Activated naive CD8-positive, alpha-beta T cell treated with anti-CD3 and anti-CD28 coated beads, Interleukin-2, amount 10 ng/mL, durations not matched to agents 7 days and 5 days (primary cell): ENCODE measurements around the gene VSX2. TPM values are rescaled to one million over a fixed set of nuclear protein-coding genes. Genes with fewer than 3 reads are reported as not detected.
A peak's percentile ranks its signal among the peaks of the same experiment; 100 is the strongest.

Source experiments
- ATAC-seq: fragments of 150-1000 bp; cut with Tn5 transposase; one replicate; pipeline ENCODE4 v1.10.0; 2021; ENCODE audit warnings: low read depth, moderate library complexity
- POLR2A ChIA-PET: fragments of 350-600 bp; sonication (Branson Sonifier 250); formaldehyde crosslinking; loops from one replicate; lab custom pipeline; 2021; ENCODE audit warnings: antibody characterized with exemption; lab: Charles Lee
- DNase-seq: peaks from one replicate; pipeline ENCODE4 v3.0.0; 2021
- H3K27ac Mint-ChIP-seq: one replicate; pipeline ENCODE4 v1.8.0; 2022; ENCODE audit warnings: mild to moderate bottlenecking, mixed read lengths
- H3K27me3 Mint-ChIP-seq: one replicate; pipeline ENCODE4 v1.8.0; 2022; ENCODE audit warnings: mild to moderate bottlenecking, moderate library complexity, mixed read lengths
- H3K36me3 Mint-ChIP-seq: one replicate; pipeline ENCODE4 v1.8.0; 2021; ENCODE audit warnings: mild to moderate bottlenecking, mixed read lengths
- H3K4me1 Mint-ChIP-seq: one replicate; pipeline ENCODE4 v1.8.0; 2021; ENCODE audit warnings: mixed read lengths
- H3K4me3 Mint-ChIP-seq: one replicate; pipeline ENCODE4 v1.8.0; 2022; ENCODE audit warnings: mild to moderate bottlenecking, moderate library complexity, mixed read lengths
- H3K9me3 Mint-ChIP-seq: one replicate; pipeline ENCODE4 v1.8.0; 2021; ENCODE audit warnings: mixed read lengths
- total RNA-seq, 2 experiments: library from RNA; stranded (reverse); gene quantifications; one replicate each; pipeline ENCODE4 v1.2.3, GENCODE V29; 2021

The VSX2 gene
- total RNA-seq, 2 experiments from 2014 or later = not detected

- DNase-seq = peak; percentile 49
- H3K9me3 Mint-ChIP-seq = no peaks in the 10 kb centered on the region
- H3K4me1 Mint-ChIP-seq = peaks cover 5% of the 10 kb centered on the region
- H3K36me3 Mint-ChIP-seq = no peaks in the 10 kb centered on the region
- POLR2A ChIA-PET = interaction anchor here (1.0 kb wide), 1 partner anchor 62 kb away, joined by 3 read pairs; the partner anchor contains the start of gene ABCD4
- peak; percentile 23 for ATAC-seq
- H3K27ac Mint-ChIP-seq = no peak overlapping the region
- peak overlapping the region; percentile 43 for H3K4me3 Mint-ChIP-seq
- peaks cover 67% of the 10 kb centered on the region for H3K27me3 Mint-ChIP-seq
Measured at GRCh38 chr14:74240794-74241651, 1.8 kb downstream of the VSX2 start.

- Mint-ChIP-seq H3K36me3 (no peaks in the 10 kb centered on the region), H3K4me3 (peak overlapping the region; percentile 43), H3K4me1 (peaks cover 5% of the 10 kb centered on the region), H3K27ac (no peak overlapping the region), H3K9me3 (no peaks in the 10 kb centered on the region), H3K27me3 (peaks cover 65% of the 10 kb centered on the region)
- DNase-seq (no peak), ATAC-seq (no peak)
- POLR2A ChIA-PET = no interaction called here
Measured at GRCh38 chr14:74241652-74242017, 2.4 kb downstream of the VSX2 start.

- POLR2A ChIA-PET = no interaction called here
- Mint-ChIP-seq H3K36me3 (no peaks in the 10 kb centered on the region), H3K27me3 (peaks cover 67% of the 10 kb centered on the region), H3K27ac (no peak overlapping the region), H3K9me3 (no peaks in the 10 kb centered on the region), H3K4me3 (no peak overlapping the region), H3K4me1 (peaks cover 5% of the 10 kb centered on the region)
- ATAC-seq (no peak), DNase-seq (no peak)
Measured at GRCh38 chr14:74242021-74242779, 3.0 kb downstream of the VSX2 start.

GRCh38 chr14:74242780-74243042 is 3.5 kb downstream of the VSX2 start:
- Mint-ChIP-seq H3K4me1 (peaks cover 5% of the 10 kb centered on the region), H3K27ac (no peak overlapping the region), H3K9me3 (no peaks in the 10 kb centered on the region), H3K4me3 (no peak overlapping the region), H3K27me3 (peaks cover 72% of the 10 kb centered on the region), H3K36me3 (no peaks in the 10 kb centered on the region)
- DNase-seq (no peak), ATAC-seq (no peak)
- POLR2A ChIA-PET = no interaction called here

- no peaks in the 10 kb centered on the region for H3K9me3 Mint-ChIP-seq
- no peaks in the 10 kb centered on the region for H3K36me3 Mint-ChIP-seq
- H3K27me3 Mint-ChIP-seq = peaks cover 70% of the 10 kb centered on the region
- H3K4me3 Mint-ChIP-seq = no peak overlapping the region
- DNase-seq (no peak), ATAC-seq (no peak)
- POLR2A ChIA-PET = no interaction called here
- H3K4me1 Mint-ChIP-seq = peaks cover 5% of the 10 kb centered on the region
- H3K27ac Mint-ChIP-seq = no peak overlapping the region
Measured at GRCh38 chr14:74243051-74243450, 3.8 kb downstream of the VSX2 start.

GRCh38 chr14:74244115-74244514 is 4.9 kb downstream of the VSX2 start:
- POLR2A ChIA-PET = no interaction called here
- Mint-ChIP-seq H3K27ac (no peak overlapping the region), H3K4me3 (no peak overlapping the region)

GRCh38 chr14:74245292-74245691 is 6.0 kb downstream of the VSX2 start:
- Mint-ChIP-seq H3K27me3 (peaks cover 64% of the 10 kb centered on the region), H3K4me1 (peaks cover 5% of the 10 kb centered on the region), H3K27ac (no peak overlapping the region), H3K36me3 (no peaks in the 10 kb centered on the region), H3K9me3 (no peaks in the 10 kb centered on the region), H3K4me3 (no peak overlapping the region)
- ATAC-seq (no peak), DNase-seq (no peak)
- POLR2A ChIA-PET = no interaction called here

More at GRCh38 chr14:74244115-74244514, 4.9 kb downstream of the VSX2 start:
- Mint-ChIP-seq H3K27me3 (peaks cover 65% of the 10 kb centered on the region), H3K36me3 (no peaks in the 10 kb centered on the region), H3K4me1 (peaks cover 5% of the 10 kb centered on the region), H3K9me3 (no peaks in the 10 kb centered on the region)
- DNase-seq (no peak), ATAC-seq (no peak)

GRCh38 chr14:74246542-74246941 is 7.3 kb downstream of the VSX2 start:
- Mint-ChIP-seq H3K36me3 (no peaks in the 10 kb centered on the region), H3K27ac (no peak overlapping the region), H3K27me3 (peaks cover 52% of the 10 kb centered on the region), H3K9me3 (no peaks in the 10 kb centered on the region), H3K4me1 (peaks cover 6% of the 10 kb centered on the region), H3K4me3 (no peak overlapping the region)
- ATAC-seq (no peak), DNase-seq (no peak)
- POLR2A ChIA-PET = no interaction called here

- H3K27ac Mint-ChIP-seq = no peak overlapping the region
- no peaks in the 10 kb centered on the region for H3K36me3 Mint-ChIP-seq
- peaks cover 4% of the 10 kb centered on the region for H3K4me1 Mint-ChIP-seq
- no peaks in the 10 kb centered on the region for H3K9me3 Mint-ChIP-seq
- no peak for ATAC-seq
- no peak for DNase-seq
- POLR2A ChIA-PET = interaction anchor here (0.7 kb wide), 1 partner anchor 1169 kb away, joined by 5 read pairs; no protein-coding TSS in a partner anchor
- no peak overlapping the region for H3K4me3 Mint-ChIP-seq
- peaks cover 41% of the 10 kb centered on the region for H3K27me3 Mint-ChIP-seq
Measured at GRCh38 chr14:74248017-74248416, 8.8 kb downstream of the VSX2 start.

- Mint-ChIP-seq H3K4me3 (no peak overlapping the region), H3K27me3 (peaks cover 25% of the 10 kb centered on the region)
Measured at GRCh38 chr14:74249433-74250375, 10.5 kb downstream of the VSX2 start.

GRCh38 chr14:74255281-74255680 is 16.0 kb downstream of the VSX2 start:
- POLR2A ChIA-PET = no interaction called here
- ATAC-seq = no peak
- no peak for DNase-seq
- Mint-ChIP-seq H3K4me3 (no peak overlapping the region), H3K36me3 (no peaks in the 10 kb centered on the region), H3K9me3 (no peaks in the 10 kb centered on the region), H3K4me1 (peaks cover 6% of the 10 kb centered on the region), H3K27me3 (peaks cover 27% of the 10 kb centered on the region), H3K27ac (no peak overlapping the region)

More at GRCh38 chr14:74249433-74250375, 10.5 kb downstream of the VSX2 start:
- no peaks in the 10 kb centered on the region for H3K36me3 Mint-ChIP-seq
- DNase-seq (no peak), ATAC-seq (no peak)
- POLR2A ChIA-PET = no interaction called here
- no peak overlapping the region for H3K27ac Mint-ChIP-seq
- peaks cover 4% of the 10 kb centered on the region for H3K4me1 Mint-ChIP-seq
- H3K9me3 Mint-ChIP-seq = no peaks in the 10 kb centered on the region

- POLR2A ChIA-PET = interaction anchor here (0.7 kb wide), 1 partner anchor 570 kb away, joined by 5 read pairs; no protein-coding TSS in a partner anchor
- H3K36me3 Mint-ChIP-seq = no peaks in the 10 kb centered on the region
- peaks cover 24% of the 10 kb centered on the region for H3K27me3 Mint-ChIP-seq
- peaks cover 3% of the 10 kb centered on the region for H3K4me1 Mint-ChIP-seq
- ATAC-seq (peak; percentile 90), DNase-seq (peak; percentile 77)
- H3K4me3 Mint-ChIP-seq = peak overlapping the region; percentile 86
- no peaks in the 10 kb centered on the region for H3K9me3 Mint-ChIP-seq
- H3K27ac Mint-ChIP-seq = peak overlapping the region; percentile 63
Measured at GRCh38 chr14:74257078-74257940, 18.1 kb downstream of the VSX2 start.
